ENCODE data around the gene LSMEM2. TPM values are rescaled to one million over a fixed set of nuclear protein-coding genes. Genes with fewer than 3 reads are reported as not detected.

Gene LSMEM2
- polyA plus RNA-seq, 2 of the 4 experiments (the other 2 are of a cell fraction), result 0.09 TPM; not detected in 1

GRCh38 chr3:50319181-50319893, 40.5 kb downstream of the LSMEM2 start:
- H3K27ac ChIP-seq, result no peak overlapping the region
- ATAC-seq (no peak), FAIRE-seq (no peak), DNase-seq (ENCODE audit: low read depth in 1 of 2, low spot score in 1 of 2) (no peak)
- H3K4me3 ChIP-seq, result no peak overlapping the region
- TF ChIP-seq HOXB13 (CRISPR knock-in tag; IDR thresholded peaks at IDR 0.05; ENCODE audit: low read depth), result no peak
- no peak for TF ChIP-seq HOXB5 (CRISPR knock-in tag; IDR thresholded peaks at IDR 0.05)
- TF ChIP-seq HOXA7 (CRISPR knock-in tag; IDR thresholded peaks at IDR 0.05), result no peak
- TF ChIP-seq CHD2 (IDR thresholded peaks at IDR 0.05; ENCODE audit: low read length, partially characterized antibody), result no peak
- TF ChIP-seq TFCP2L1 (CRISPR knock-in tag; IDR thresholded peaks at IDR 0.05), result no peak
- no peak for TF ChIP-seq FOSL2 (IDR thresholded peaks at IDR 0.05)
- TF ChIP-seq FOSL2 (CRISPR knock-in tag; IDR thresholded peaks at IDR 0.05), result no peak
- no peak for TF ChIP-seq JUN (IDR thresholded peaks at IDR 0.05)
- no peak for TF ChIP-seq CEBPB (IDR thresholded peaks at IDR 0.05)
- no peak for TF ChIP-seq CTCF (IDR thresholded peaks at IDR 0.05)
- no peak for TF ChIP-seq NR3C1 (IDR thresholded peaks at IDR 0.05)
- no peak for TF ChIP-seq ZC3H11A (IDR thresholded peaks at IDR 0.05)
- no peak for TF ChIP-seq RAD21 (conservative IDR thresholded peaks at IDR 0.05 in 1 of 2, IDR thresholded peaks at IDR 0.05 in 1 of 2)
- TF ChIP-seq BCL3 (IDR thresholded peaks at IDR 0.05), result no peak
- no peak for TF ChIP-seq TP53 (CRISPR knock-in tag; IDR thresholded peaks at IDR 0.05)
- TF ChIP-seq HDAC2 (IDR thresholded peaks at IDR 0.05), result no peak
- no peak for TF ChIP-seq NPAS2 (CRISPR knock-in tag; IDR thresholded peaks at IDR 0.05; ENCODE audit: borderline replicate concordance)
- TF ChIP-seq USF2 (IDR thresholded peaks at IDR 0.05), result no peak
- no peak for TF ChIP-seq RFX5 (IDR thresholded peaks at IDR 0.05)
- no peak for TF ChIP-seq MAFK (IDR thresholded peaks at IDR 0.05; ENCODE audit: partially characterized antibody)
- no peak for TF ChIP-seq SMC3 (IDR thresholded peaks at IDR 0.05)
- 98% methylated on average over 15 of the region's 16 CpGs for WGBS (ENCODE audit: missing lambda C conversion rate)
- peaks cover 32% of the 10 kb centered on the region for H3K4me1 ChIP-seq
- CTCF ChIA-PET, result interaction anchor here (0.8 to 5.0 kb wide), 6 partner anchors 9 to 296 kb away, joined by 3 to 21 read pairs (median 6); partner anchors contain the start of genes HYAL1, HYAL3, NAA80 and TUSC2
- no peak overlapping the region; the same call in 2 of the 3 replicates for H3K4me2 ChIP-seq
- POLR2A ChIA-PET, result no interaction called here
- H3K9me3 ChIP-seq, result no peaks in the 10 kb centered on the region

GRCh38 chr3:50319894-50320625, 41.2 kb downstream of the LSMEM2 start:
- Histone ChIP-seq H3K4me1 (peaks cover 35% of the 10 kb centered on the region), H3K9me3 (no peaks in the 10 kb centered on the region), H3K4me3 (peak overlapping the region; percentile 65), H3K27ac (peak overlapping the region; percentile 99 to 100), H3K4me2 (peak overlapping the region; percentile 98)
- no peak for FAIRE-seq
- CTCF ChIA-PET, result interaction anchor here (0.8 to 5.1 kb wide), 6 partner anchors 15 to 295 kb away, joined by 4 to 56 read pairs (median 6); partner anchors contain the start of genes HYAL1, HYAL3 and NAA80
- TF ChIP-seq EHMT2 (IDR thresholded peaks at IDR 0.05; ENCODE audit: low read depth) (no peak), HDAC2 (IDR thresholded peaks at IDR 0.05) (no peak), PBX3 (IDR thresholded peaks at IDR 0.05) (no peak), HMGXB4 (CRISPR knock-in tag; IDR thresholded peaks at IDR 0.05; ENCODE audit: borderline replicate concordance) (no peak), NR3C1 (IDR thresholded peaks at IDR 0.05) (no peak), JUNB (IDR thresholded peaks at IDR 0.05) (no peak), HOXA7 (CRISPR knock-in tag; IDR thresholded peaks at IDR 0.05) (no peak), SMC3 (IDR thresholded peaks at IDR 0.05) (no peak)
- DNase-seq (ENCODE audit: low read depth in 1 of 2, low spot score in 1 of 2), result no peak
- ATAC-seq, result no peak
- POLR2A ChIA-PET, result no interaction called here
- WGBS (ENCODE audit: missing lambda C conversion rate), result 82% methylated on average over 21 of the region's 29 CpGs

All from A549 (cell line).